ENCODE measurements around the gene SNX13. TPM values are rescaled to one million over a fixed set of nuclear protein-coding genes. Genes with fewer than 3 reads are reported as not detected.

SNX13 gene
- total RNA-seq, 1 donor from 2014 or later = 27.4 TPM

- DNase-seq (ENCODE audit: low read depth in 2 of 2) = no peak
These were observed 148.0 kb downstream of the SNX13 start for GRCh38 chr7:17792075-17792936.

- no peak for DNase-seq (ENCODE audit: low read depth in 2 of 2)
These were observed 153.0 kb downstream of the SNX13 start for GRCh38 chr7:17787257-17787656.

GRCh38 chr7:17786314-17786852 is 153.9 kb downstream of the SNX13 start:
- no peak for DNase-seq (ENCODE audit: low read depth in 2 of 2)

GRCh38 chr7:17782216-17782549 is 158.1 kb downstream of the SNX13 start:
- no peak for DNase-seq (ENCODE audit: low read depth in 2 of 2)

- DNase-seq (ENCODE audit: low read depth in 2 of 2) = peak in 1 of 2 donors; percentile 52
These were observed 158.6 kb downstream of the SNX13 start for GRCh38 chr7:17781491-17782215.

- DNase-seq (ENCODE audit: low read depth in 2 of 2) = no peak
These were observed 160.9 kb downstream of the SNX13 start for GRCh38 chr7:17779381-17779780.

- no peak for DNase-seq (ENCODE audit: low read depth in 2 of 2)
These were observed 165.5 kb downstream of the SNX13 start for GRCh38 chr7:17774716-17775288.

- peak in 1 of 2 donors; percentile 31 for DNase-seq (ENCODE audit: low read depth in 2 of 2)
These were observed 166.0 kb downstream of the SNX13 start for GRCh38 chr7:17774248-17774647.

GRCh38 chr7:17773289-17773626 is 167.0 kb downstream of the SNX13 start:
- peak in 1 of 2 donors; percentile 4 for DNase-seq (ENCODE audit: low read depth in 2 of 2)

- DNase-seq (ENCODE audit: low read depth in 2 of 2) = no peak
These were observed 167.6 kb downstream of the SNX13 start for GRCh38 chr7:17772581-17773288.

- no peak for DNase-seq (ENCODE audit: low read depth in 2 of 2)
These were observed 168.3 kb downstream of the SNX13 start for GRCh38 chr7:17771901-17772408.

- DNase-seq (ENCODE audit: low read depth in 2 of 2) = no peak
These were observed 169.5 kb downstream of the SNX13 start for GRCh38 chr7:17770710-17771375.

GRCh38 chr7:17769918-17770317 is 170.4 kb downstream of the SNX13 start:
- DNase-seq (ENCODE audit: low read depth in 2 of 2) = peak; percentile 73 to 83

- no peak for DNase-seq (ENCODE audit: low read depth in 2 of 2)
These were observed 182.3 kb downstream of the SNX13 start for GRCh38 chr7:17758008-17758407.

- DNase-seq (ENCODE audit: low read depth in 2 of 2) = no peak
These were observed 194.2 kb downstream of the SNX13 start for GRCh38 chr7:17746020-17746530.

GRCh38 chr7:17745610-17746009 is 194.7 kb downstream of the SNX13 start:
- DNase-seq (ENCODE audit: low read depth in 2 of 2) = no peak

- DNase-seq (ENCODE audit: low read depth in 2 of 2) = no peak
These were observed 197.0 kb downstream of the SNX13 start for GRCh38 chr7:17743316-17743715.

GRCh38 chr7:17741426-17741825 is 198.9 kb downstream of the SNX13 start:
- no peak for DNase-seq (ENCODE audit: low read depth in 2 of 2)

Data from lung microvascular endothelial cell (primary cell).